ENCODE measurements around the gene TMA16. TPM values are rescaled to one million over a fixed set of nuclear protein-coding genes. Genes with fewer than 3 reads are reported as not detected.
A peak's percentile ranks its signal among the peaks of the same experiment; 100 is the strongest.
"Not testable (repeated sequence)": the region's sequence is repeated elsewhere in the genome, so short reads cannot be mapped to it uniquely, and the experiment has no call there.

TMA16 gene
- total and polyA plus RNA-seq, 8 donors, result 7.4 to 18.3 (median 11.5) TPM

- 89 to 93% methylated on average over 3 of the region's 3 CpGs for WGBS, 2 donors
- H3K27ac ChIP-seq, result no peak overlapping the region
- no peak overlapping the region for H3K4me3 ChIP-seq
- intact Hi-C loops (cut with DNase I), result no loop called here
- TF ChIP-seq CTCF (IDR thresholded peaks at IDR 0.05), result no peak
- no peaks in the 10 kb centered on the region for H3K9me3 ChIP-seq
- DNase-seq (no peak), ATAC-seq (no peak), FAIRE-seq (no peak)
- H3K36me3 ChIP-seq, result no peaks in the 10 kb centered on the region
- no peaks in the 10 kb centered on the region for H3K27me3 ChIP-seq
- no peaks in the 10 kb centered on the region for H3K4me1 ChIP-seq
Measured at GRCh38 chr4:163537114-163537513, 42.6 kb downstream of the TMA16 start.

GRCh38 chr4:163538820-163539219, 44.3 kb downstream of the TMA16 start:
- 82 to 98% methylated on average over 4 of the region's 4 CpGs for WGBS, 2 donors
- ATAC-seq; H3K27ac ChIP-seq; H3K4me3 ChIP-seq; H3K4me1 ChIP-seq; H3K36me3 ChIP-seq; FAIRE-seq; H3K9me3 ChIP-seq; H3K27me3 ChIP-seq; intact Hi-C loops (cut with DNase I); DNase-seq: not testable (repeated sequence)

GRCh38 chr4:163540448-163540847, 46.0 kb downstream of the TMA16 start:
- FAIRE-seq (no peak), DNase-seq (no peak), ATAC-seq (no peak)
- H3K9me3 ChIP-seq, result no peaks in the 10 kb centered on the region
- no peak for TF ChIP-seq CTCF (IDR thresholded peaks at IDR 0.05)
- H3K27ac ChIP-seq, result no peak overlapping the region
- no peaks in the 10 kb centered on the region for H3K27me3 ChIP-seq
- no peaks in the 10 kb centered on the region for H3K36me3 ChIP-seq
- intact Hi-C loops (cut with DNase I), result loop anchor here in 1 of 3 donors (10.0 kb wide), 1 partner anchor 46 kb away; the partner anchor contains the start of gene TMA16
- 96 to 97% methylated on average over 5 of the region's 5 CpGs for WGBS, 2 donors
- no peak overlapping the region for H3K4me3 ChIP-seq
- H3K4me1 ChIP-seq, result no peaks in the 10 kb centered on the region

GRCh38 chr4:163540977-163541376, 46.5 kb downstream of the TMA16 start:
- DNase-seq (no peak), FAIRE-seq (no peak), ATAC-seq (peak in 1 of 4 donors; percentile 16)
- TF ChIP-seq CTCF (IDR thresholded peaks at IDR 0.05), result no peak
- Histone ChIP-seq H3K27me3 (no peaks in the 10 kb centered on the region), H3K36me3 (no peaks in the 10 kb centered on the region), H3K9me3 (no peaks in the 10 kb centered on the region), H3K4me1 (no peaks in the 10 kb centered on the region), H3K27ac (no peak overlapping the region), H3K4me3 (no peak overlapping the region)
- 78 to 88% methylated on average over 3 of the region's 3 CpGs for WGBS, 2 donors
- intact Hi-C loops (cut with DNase I), result loop anchor here in 1 of 3 donors (10.0 kb wide), 1 partner anchor 46 kb away; the partner anchor contains the start of gene TMA16

GRCh38 chr4:163542275-163542674, 47.8 kb downstream of the TMA16 start:
- no peaks in the 10 kb centered on the region for H3K4me1 ChIP-seq
- H3K36me3 ChIP-seq, result no peaks in the 10 kb centered on the region
- TF ChIP-seq CTCF (IDR thresholded peaks at IDR 0.05), result no peak
- WGBS, 2 donors, result 84 to 91% methylated on average over 3 of the region's 3 CpGs
- H3K4me3 ChIP-seq, result no peak overlapping the region
- intact Hi-C loops (cut with DNase I), result loop anchor here in 1 of 3 donors (10.0 kb wide), 1 partner anchor 47 kb away; the partner anchor contains the start of gene TMA16
- FAIRE-seq, result no peak
- H3K9me3 ChIP-seq, result no peaks in the 10 kb centered on the region
- ATAC-seq, result no peak
- no peaks in the 10 kb centered on the region for H3K27me3 ChIP-seq
- no peak overlapping the region for H3K27ac ChIP-seq
- DNase-seq, result no peak

Data from pancreas (tissue), 10 donors.